Activated naive CD4-positive, alpha-beta T cell treated with anti-CD3 and anti-CD28 coated beads for 36 hours (primary cell): ENCODE measurements around the gene HOXD12. TPM values are rescaled to one million over a fixed set of nuclear protein-coding genes. Genes with fewer than 3 reads are reported as not detected.

ENCODE experiments used
- CTCF ChIA-PET: fragments of 350-600 bp; sonication (Branson Sonifier 250); formaldehyde crosslinking; loops from one replicate; lab custom pipeline; 2021; ENCODE audit warnings: antibody characterized with exemption; lab: Charles Lee
- DNase-seq: peaks from one replicate; pipeline ENCODE4 v3.0.0-alpha.2; 2020
- H3K27ac Mint-ChIP-seq: one replicate; pipeline ENCODE4 v1.8.0; 2021; ENCODE audit warnings: mild to moderate bottlenecking, mixed read lengths
- H3K27me3 Mint-ChIP-seq: one replicate; pipeline ENCODE4 v1.8.0; 2021; ENCODE audit warnings: low read depth, mixed read lengths
- H3K36me3 Mint-ChIP-seq: one replicate; pipeline ENCODE4 v1.8.0; 2021; ENCODE audit warnings: low read depth, mixed read lengths
- H3K4me1 Mint-ChIP-seq: one replicate; pipeline ENCODE4 v1.8.0; 2021; ENCODE audit warnings: low read depth, mixed read lengths
- H3K4me3 Mint-ChIP-seq: one replicate; pipeline ENCODE4 v1.8.0; 2021; ENCODE audit warnings: mild to moderate bottlenecking, moderate library complexity, mixed read lengths
- H3K9me3 Mint-ChIP-seq: one replicate; pipeline ENCODE4 v1.8.0; 2021; ENCODE audit warnings: mixed read lengths
- intact Hi-C: fragments of 100-400 bp; cut with micrococcal nuclease; formaldehyde crosslinking; loops from one replicate; pipeline ENCODE4 v1.15.1; 2023
- total RNA-seq, 2 experiments: library from RNA; stranded (reverse); gene quantifications; one replicate each; pipeline ENCODE4 v1.2.3, GENCODE V29; 2021

HOXD12 gene
- total RNA-seq, 2 experiments from 2014 or later, result not detected

GRCh38 chr2:176146101-176146500 lies 46.5 kb downstream of the HOXD12 start:
- H3K4me3 Mint-ChIP-seq, result no peak overlapping the region
- CTCF ChIA-PET, result no interaction called here
- H3K4me1 Mint-ChIP-seq, result peaks cover 11% of the 10 kb centered on the region
- H3K9me3 Mint-ChIP-seq, result no peaks in the 10 kb centered on the region
- no peak overlapping the region for H3K27ac Mint-ChIP-seq
- H3K36me3 Mint-ChIP-seq, result no peaks in the 10 kb centered on the region
- peaks cover 90% of the 10 kb centered on the region for H3K27me3 Mint-ChIP-seq
- no peak for DNase-seq
- intact Hi-C loops, result no loop called here

- no peak for DNase-seq
- Mint-ChIP-seq H3K27ac (no peak overlapping the region), H3K4me3 (no peak overlapping the region), H3K4me1 (peaks cover 12% of the 10 kb centered on the region), H3K36me3 (no peaks in the 10 kb centered on the region), H3K9me3 (no peaks in the 10 kb centered on the region), H3K27me3 (peaks cover 90% of the 10 kb centered on the region)
- CTCF ChIA-PET, result no interaction called here
- intact Hi-C loops, result no loop called here
Measured at GRCh38 chr2:176146645-176147044, 47.0 kb downstream of the HOXD12 start.

GRCh38 chr2:176147210-176147799 lies 47.7 kb downstream of the HOXD12 start:
- Mint-ChIP-seq H3K27ac (no peak overlapping the region), H3K4me3 (no peak overlapping the region), H3K9me3 (no peaks in the 10 kb centered on the region), H3K27me3 (peaks cover 85% of the 10 kb centered on the region), H3K4me1 (peaks cover 12% of the 10 kb centered on the region), H3K36me3 (no peaks in the 10 kb centered on the region)
- intact Hi-C loops, result no loop called here
- DNase-seq, result no peak
- CTCF ChIA-PET, result interaction anchor here (1.2 kb wide), 1 partner anchor 8 kb away, joined by 3 read pairs; no protein-coding TSS in a partner anchor

GRCh38 chr2:176147800-176148496 lies 48.4 kb downstream of the HOXD12 start:
- H3K27me3 Mint-ChIP-seq, result peaks cover 86% of the 10 kb centered on the region
- peaks cover 17% of the 10 kb centered on the region for H3K4me1 Mint-ChIP-seq
- no peak overlapping the region for H3K4me3 Mint-ChIP-seq
- DNase-seq, result no peak
- intact Hi-C loops, result no loop called here
- CTCF ChIA-PET, result interaction anchor here (1.2 kb wide), 1 partner anchor 9 kb away, joined by 3 read pairs; no protein-coding TSS in a partner anchor
- no peak overlapping the region for H3K27ac Mint-ChIP-seq
- H3K9me3 Mint-ChIP-seq, result no peaks in the 10 kb centered on the region
- H3K36me3 Mint-ChIP-seq, result no peaks in the 10 kb centered on the region

GRCh38 chr2:176148751-176149421 lies 49.3 kb downstream of the HOXD12 start:
- no peak overlapping the region for H3K27ac Mint-ChIP-seq
- intact Hi-C loops, result no loop called here
- CTCF ChIA-PET, result interaction anchor here (0.6 kb wide), 1 partner anchor 300 kb away, joined by 3 read pairs; no protein-coding TSS in a partner anchor

GRCh38 chr2:176149481-176149938 lies 49.9 kb downstream of the HOXD12 start:
- CTCF ChIA-PET, result no interaction called here
- Mint-ChIP-seq H3K4me1 (peaks cover 17% of the 10 kb centered on the region), H3K36me3 (no peaks in the 10 kb centered on the region), H3K27me3 (peaks cover 86% of the 10 kb centered on the region), H3K4me3 (no peak overlapping the region), H3K9me3 (no peaks in the 10 kb centered on the region), H3K27ac (no peak overlapping the region)
- intact Hi-C loops, result no loop called here
- DNase-seq, result no peak

More at GRCh38 chr2:176148751-176149421, 49.3 kb downstream of the HOXD12 start:
- DNase-seq, result no peak
- Mint-ChIP-seq H3K27me3 (peaks cover 84% of the 10 kb centered on the region), H3K36me3 (no peaks in the 10 kb centered on the region), H3K9me3 (no peaks in the 10 kb centered on the region), H3K4me1 (peaks cover 17% of the 10 kb centered on the region), H3K4me3 (no peak overlapping the region)

GRCh38 chr2:176149939-176150583 lies 50.5 kb downstream of the HOXD12 start:
- Mint-ChIP-seq H3K4me3 (no peak overlapping the region), H3K27me3 (peaks cover 85% of the 10 kb centered on the region), H3K27ac (no peak overlapping the region), H3K4me1 (peaks cover 17% of the 10 kb centered on the region), H3K36me3 (no peaks in the 10 kb centered on the region), H3K9me3 (no peaks in the 10 kb centered on the region)
- DNase-seq, result no peak
- CTCF ChIA-PET, result interaction anchor here (1.0 to 1.8 kb wide), 4 partner anchors 9 to 305 kb away, joined by 3 to 6 read pairs (median 6); no protein-coding TSS in a partner anchor
- intact Hi-C loops, result no loop called here

GRCh38 chr2:176150584-176151441 lies 51.2 kb downstream of the HOXD12 start:
- no peaks in the 10 kb centered on the region for H3K36me3 Mint-ChIP-seq
- no peak overlapping the region for H3K27ac Mint-ChIP-seq
- H3K4me1 Mint-ChIP-seq, result peaks cover 17% of the 10 kb centered on the region
- intact Hi-C loops, result no loop called here
- H3K27me3 Mint-ChIP-seq, result peaks cover 84% of the 10 kb centered on the region
- no peak for DNase-seq
- H3K4me3 Mint-ChIP-seq, result no peak overlapping the region
- CTCF ChIA-PET, result interaction anchor here (0.6 to 1.8 kb wide), 5 partner anchors 10 to 782 kb away, joined by 3 to 6 read pairs (median 5); no protein-coding TSS in a partner anchor
- H3K9me3 Mint-ChIP-seq, result no peaks in the 10 kb centered on the region

- Mint-ChIP-seq H3K9me3 (no peaks in the 10 kb centered on the region), H3K27ac (no peak within 1 kb of the TSS)
- intact Hi-C loops, result no loop called here
Measured at GRCh38 chr2:176151442-176152287, 52.1 kb downstream of the HOXD12 start, which contains the start of gene HOXD4. Gene HOXD4, plus strand, starts transcription at chr2:176151550. Its CDS starts 84 bp downstream, at chr2:176151634.

More at GRCh38 chr2:176151442-176152287, 52.1 kb downstream of the HOXD12 start, which contains the start of gene HOXD4:
- Mint-ChIP-seq H3K27me3 (peaks cover 85% of the 10 kb centered on the region), H3K4me3 (no peak within 1 kb of the TSS), H3K4me1 (peaks cover 18% of the 10 kb centered on the region), H3K36me3 (no peaks in the 10 kb centered on the region)
- CTCF ChIA-PET, result interaction anchor here (1.0 to 1.8 kb wide), 4 partner anchors 11 to 303 kb away, joined by 4 to 6 read pairs (median 6); no protein-coding TSS in a partner anchor
- no peak for DNase-seq
